ENCODE measurements around the gene NR3C2.

The NR3C2 gene

GRCh38 chr4:148263127-148263526 is 179.1 kb downstream of the NR3C2 start:
- no peak for DNase-seq (ENCODE audit: low spot score)

DNA sequence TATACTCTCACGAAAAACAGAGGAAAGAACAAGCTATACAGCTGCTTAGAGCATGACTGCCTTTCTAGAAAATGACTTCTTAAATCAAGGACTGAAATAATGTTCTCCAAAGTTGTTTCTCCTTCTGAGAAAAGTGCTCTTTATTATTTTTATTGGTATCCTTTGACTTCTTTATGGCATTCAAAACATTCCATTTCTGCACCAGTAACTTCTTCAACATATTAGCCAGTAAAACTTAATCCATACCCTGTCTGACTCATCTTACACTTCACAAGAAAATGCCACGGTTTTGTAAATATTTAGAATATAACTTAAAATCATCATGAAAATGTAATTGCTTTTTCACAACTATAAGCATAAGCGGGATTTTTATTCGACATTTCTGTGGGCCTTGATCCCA is 180.4 kb downstream of the NR3C2 start:
- DNase-seq (ENCODE audit: low spot score): no peak

DNA sequence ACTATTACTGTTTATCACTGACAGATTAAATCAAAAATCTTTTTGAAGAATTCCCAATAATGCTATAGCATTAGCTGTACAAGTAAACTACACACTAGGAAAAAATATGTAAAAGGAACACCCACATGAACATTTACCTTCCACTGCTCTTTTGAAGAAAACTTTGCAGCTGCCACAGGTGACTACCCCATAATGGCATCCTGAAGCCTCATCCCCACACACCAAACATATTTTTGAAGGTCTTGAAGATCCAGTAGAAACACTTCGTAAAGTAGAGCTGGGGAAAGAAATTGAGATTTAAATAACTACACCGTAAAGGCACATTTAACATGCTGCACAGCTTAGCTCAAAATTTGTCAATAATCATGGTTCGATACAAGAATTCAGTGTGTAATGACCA is 182.4 kb downstream of the NR3C2 start:
- no peak for DNase-seq (ENCODE audit: low spot score)

GRCh38 chr4:148258535-148258934 is 183.7 kb downstream of the NR3C2 start:
- no peak for DNase-seq (ENCODE audit: low spot score)

DNA sequence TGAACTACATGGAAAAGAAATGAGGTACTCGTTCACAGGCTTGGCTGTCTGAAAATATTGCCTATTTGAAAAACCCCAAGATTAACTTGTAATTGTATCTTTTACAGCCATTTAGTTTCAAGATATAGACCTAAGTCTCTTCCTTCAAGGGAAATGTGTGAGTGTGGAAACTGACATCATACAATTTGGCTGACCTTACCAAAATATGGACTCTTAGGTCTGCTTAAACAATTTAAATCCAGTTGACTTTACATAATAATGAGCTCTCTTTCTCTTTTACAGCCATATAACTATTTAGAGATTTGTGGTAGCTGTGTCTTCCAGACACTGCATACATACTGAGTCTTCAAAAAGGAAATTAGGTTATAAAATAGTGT is 186.9 kb downstream of the NR3C2 start:
- no peak for DNase-seq (ENCODE audit: low spot score)

DNA sequence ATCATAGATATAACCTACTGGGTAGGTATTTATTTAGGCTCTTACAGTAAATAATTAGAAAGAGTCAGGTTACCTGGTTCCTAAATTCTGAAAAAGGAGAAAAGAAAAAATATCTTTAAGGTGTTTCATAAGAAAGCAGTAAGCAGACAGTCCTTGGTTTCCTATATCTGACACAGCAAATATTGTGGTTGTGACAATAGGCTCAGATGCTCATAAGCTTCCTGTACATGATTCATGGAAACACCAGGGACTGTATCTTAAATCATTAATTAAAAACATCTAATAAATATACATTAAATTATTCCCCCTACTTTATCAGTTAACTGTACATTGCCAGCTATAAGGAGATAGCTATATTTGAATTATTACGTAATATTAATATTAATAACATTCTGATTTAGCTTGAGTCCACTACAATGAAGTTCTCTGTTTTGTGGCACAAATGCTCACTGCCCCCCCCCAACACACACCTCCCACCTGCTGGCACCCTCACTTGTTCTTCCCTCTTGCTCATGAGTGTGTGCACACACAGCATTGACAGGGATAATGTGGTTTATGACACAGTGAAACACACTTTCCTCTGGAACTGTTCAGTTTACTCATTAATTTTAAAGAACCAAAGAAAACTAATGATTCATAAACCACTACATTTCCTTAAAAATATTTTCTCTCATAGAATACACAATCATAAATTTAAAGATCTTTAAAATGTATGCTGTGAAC is 187.4 kb downstream of the NR3C2 start:
- no peak for DNase-seq (ENCODE audit: low spot score)

DNA sequence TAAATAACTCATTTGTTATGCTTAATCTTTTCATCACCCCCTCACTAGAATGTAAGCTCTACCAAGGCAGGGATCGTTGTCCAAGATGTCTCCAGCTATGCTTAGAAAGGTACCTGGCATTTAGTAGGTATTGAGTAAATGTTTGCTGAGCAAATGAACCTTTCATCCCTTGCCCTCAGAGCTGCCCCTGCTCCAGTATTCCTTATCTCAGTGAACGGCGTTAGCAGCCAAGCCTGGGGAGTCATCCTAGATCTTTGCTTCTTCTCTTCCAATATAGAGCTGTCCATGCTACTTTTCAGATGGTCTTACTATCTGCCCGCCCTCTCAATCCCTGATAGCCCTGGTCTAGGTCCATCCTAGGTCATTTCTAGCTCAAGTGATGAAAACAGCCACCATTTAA is 188.4 kb downstream of the NR3C2 start:
- DNase-seq (ENCODE audit: low spot score): no peak

DNA sequence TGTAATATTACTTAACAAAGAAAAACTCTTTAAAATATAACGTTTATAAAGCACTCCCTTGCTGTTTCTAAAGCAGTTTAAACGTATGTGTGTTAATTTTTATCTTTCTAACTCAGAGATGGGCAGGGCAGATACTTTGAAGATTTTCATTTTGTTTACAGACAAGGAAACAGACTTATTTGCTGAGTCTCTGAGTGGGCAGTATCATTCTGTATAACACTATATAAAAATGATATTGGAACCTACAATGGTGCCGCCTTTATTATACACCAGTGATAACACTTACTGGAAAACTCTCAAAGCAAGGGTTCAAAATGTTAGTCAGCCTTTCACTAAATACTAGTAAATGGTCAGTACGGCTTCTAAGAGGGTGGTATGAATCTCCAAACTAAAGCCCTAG is 193.4 kb downstream of the NR3C2 start:
- no peak for DNase-seq (ENCODE audit: low spot score)

DNA sequence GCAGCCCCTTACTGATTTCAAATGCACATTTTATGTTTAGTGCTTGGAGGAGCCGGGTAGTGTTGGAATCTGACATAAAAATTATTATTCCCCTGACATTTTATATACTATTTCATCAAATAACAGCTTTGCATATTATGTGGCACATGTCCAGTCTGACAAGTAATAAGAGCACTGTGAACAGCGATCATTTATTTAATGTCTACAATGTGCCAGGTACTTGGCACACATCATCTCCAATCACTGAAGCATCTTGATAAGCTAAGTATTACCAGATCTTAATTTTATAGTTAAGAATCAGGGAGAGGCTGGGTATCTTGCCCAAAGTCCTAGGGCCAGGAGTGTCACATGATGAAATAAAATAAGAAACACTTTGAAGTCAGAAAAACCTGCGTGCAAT is 197.2 kb downstream of the NR3C2 start:
- no peak for DNase-seq (ENCODE audit: low spot score)

DNA sequence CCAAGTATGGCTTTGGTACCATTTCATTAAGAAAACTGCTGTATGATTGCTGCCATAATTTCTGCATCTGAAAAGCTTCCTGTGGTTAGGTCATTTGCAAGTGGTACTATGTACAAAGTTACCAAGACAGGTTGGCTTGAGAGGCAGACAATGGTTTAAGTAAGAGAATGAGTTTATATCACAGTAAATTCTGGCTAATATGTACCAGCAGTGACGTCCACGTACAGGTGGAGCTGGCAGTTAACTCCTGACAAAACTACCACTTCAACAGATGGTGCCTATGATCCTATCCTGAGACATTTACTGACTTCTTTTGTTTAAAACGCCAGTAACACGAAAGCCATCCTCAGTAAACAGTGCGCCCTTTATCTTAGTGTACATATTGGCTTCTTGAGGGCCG is 198.4 kb downstream of the NR3C2 start:
- no peak for DNase-seq (ENCODE audit: low spot score)

DNA sequence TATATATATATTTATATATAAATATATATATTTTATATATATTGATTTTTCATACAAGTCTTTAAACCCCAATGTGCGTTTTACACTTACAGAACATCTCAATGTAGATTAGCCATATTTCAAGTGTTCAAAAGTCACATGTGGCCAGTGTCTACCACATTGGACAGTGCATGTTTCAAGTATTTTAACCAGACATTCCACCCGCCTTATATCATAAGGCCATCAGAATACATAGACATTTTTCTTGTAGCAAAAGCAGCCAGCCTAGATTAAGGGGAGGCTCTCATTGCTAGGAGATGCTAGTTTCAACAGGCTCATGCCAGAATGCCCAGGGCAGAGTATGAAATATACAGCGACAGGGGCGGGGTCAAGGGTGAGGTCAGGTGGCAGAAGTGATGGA is 202.0 kb downstream of the NR3C2 start:
- peak; percentile 10 for DNase-seq (ENCODE audit: low spot score)

- no peak for DNase-seq (ENCODE audit: low spot score)
Observed at GRCh38 chr4:148239494-148239985, 202.7 kb downstream of the NR3C2 start.

DNA sequence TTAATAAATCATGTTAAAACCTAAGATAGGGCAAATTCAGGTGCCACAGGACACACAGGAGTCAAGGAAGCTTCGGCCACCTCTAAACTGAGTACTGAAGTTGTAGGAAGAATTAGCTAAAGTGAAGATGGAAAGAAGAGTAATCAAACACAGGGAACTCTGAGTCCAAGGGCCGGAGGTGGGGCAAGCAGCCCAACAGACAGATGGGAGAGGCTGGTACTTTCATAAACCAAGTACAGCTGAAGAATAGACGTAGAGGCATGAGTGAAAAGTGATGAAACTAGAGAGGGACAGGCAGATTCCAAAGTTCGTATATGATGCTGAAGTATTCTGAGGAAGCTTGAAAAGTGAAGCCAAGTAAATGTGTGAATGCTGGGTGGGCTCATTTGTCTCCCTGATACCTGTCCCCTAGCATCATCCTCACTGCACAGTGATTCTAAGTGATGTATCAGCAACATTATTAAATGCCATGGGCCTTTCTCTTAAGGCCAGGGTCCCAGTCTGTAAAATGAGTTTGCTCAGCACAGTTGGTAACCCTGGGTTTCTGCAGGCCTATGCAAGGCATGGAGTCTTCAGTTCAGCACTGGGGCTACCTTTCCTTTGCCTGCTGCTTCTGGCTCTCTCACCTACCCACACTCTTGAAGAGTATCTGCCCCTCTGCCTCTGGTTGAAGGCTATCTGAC is 203.3 kb downstream of the NR3C2 start:
- DNase-seq (ENCODE audit: low spot score): no peak

- peak; percentile 16 for DNase-seq (ENCODE audit: low spot score)
Observed at GRCh38 chr4:148238086-148238485, 204.1 kb downstream of the NR3C2 start.

DNA sequence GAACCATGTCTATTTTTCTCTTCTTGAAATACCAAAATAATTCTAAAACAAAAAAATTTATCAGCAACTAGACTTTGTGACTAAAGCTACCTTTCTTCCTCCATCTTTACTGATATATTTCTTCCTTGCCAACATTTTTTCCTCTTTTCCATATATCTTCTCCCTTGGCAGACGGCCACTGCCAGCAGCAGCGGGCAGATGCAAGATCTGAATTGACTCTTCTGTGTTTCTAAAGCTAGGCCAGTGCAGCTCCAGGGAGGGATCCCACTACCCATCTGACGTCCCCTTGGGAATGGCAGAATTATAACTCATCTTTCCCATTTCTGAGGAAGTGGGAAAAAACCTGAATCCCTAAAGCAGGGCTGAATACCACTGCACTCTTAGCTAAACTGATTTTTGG is 206.4 kb downstream of the NR3C2 start:
- no peak for DNase-seq (ENCODE audit: low spot score)

- DNase-seq (ENCODE audit: low spot score): no peak
Observed at GRCh38 chr4:148229798-148230197, 212.4 kb downstream of the NR3C2 start.

GRCh38 chr4:148229028-148229427 is 213.2 kb downstream of the NR3C2 start:
- no peak for DNase-seq (ENCODE audit: low spot score)

DNA sequence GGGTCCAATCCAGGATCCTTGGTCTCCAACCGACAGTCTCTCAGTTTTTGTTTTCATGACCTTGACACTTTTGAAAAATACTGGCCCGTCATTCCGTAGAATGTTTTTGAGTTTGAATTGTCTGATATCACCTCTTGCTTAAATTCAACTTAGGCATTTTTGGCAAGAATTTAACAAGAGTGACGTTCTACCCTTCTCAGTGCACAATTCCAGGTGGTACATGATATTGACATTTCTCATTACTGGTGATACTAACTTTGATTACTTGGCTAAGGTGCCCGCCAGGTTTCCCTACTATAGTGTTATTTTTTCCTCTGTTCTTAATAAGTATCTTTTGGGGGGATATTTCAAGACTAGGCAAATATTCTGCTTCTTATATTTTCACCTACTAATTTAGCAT is 215.1 kb downstream of the NR3C2 start:
- DNase-seq (ENCODE audit: low spot score): no peak

GRCh38 chr4:148226341-148226740 is 215.9 kb downstream of the NR3C2 start:
- no peak for DNase-seq (ENCODE audit: low spot score)

- no peak for DNase-seq (ENCODE audit: low spot score)
Observed at GRCh38 chr4:148225639-148226038, 216.6 kb downstream of the NR3C2 start.

DNA sequence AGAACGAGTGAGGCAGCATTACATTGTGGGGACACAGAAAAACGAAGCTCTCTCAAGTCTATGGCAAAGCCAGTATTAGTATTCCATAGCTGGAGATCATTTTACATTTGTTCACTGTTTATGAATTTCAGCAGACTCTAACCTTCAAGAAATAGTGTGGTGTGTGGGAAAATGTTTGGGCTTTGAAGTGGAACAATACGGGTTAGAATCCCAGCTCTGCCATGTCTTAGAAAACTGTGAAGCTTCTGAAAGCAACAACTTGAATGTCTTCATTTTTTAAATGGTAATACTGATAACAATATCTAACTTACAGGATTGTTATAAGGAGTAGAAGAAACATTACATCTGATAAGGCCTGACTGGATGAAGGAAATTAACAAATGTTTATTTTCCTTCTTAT is 217.7 kb downstream of the NR3C2 start:
- no peak for DNase-seq (ENCODE audit: low spot score)

DNA sequence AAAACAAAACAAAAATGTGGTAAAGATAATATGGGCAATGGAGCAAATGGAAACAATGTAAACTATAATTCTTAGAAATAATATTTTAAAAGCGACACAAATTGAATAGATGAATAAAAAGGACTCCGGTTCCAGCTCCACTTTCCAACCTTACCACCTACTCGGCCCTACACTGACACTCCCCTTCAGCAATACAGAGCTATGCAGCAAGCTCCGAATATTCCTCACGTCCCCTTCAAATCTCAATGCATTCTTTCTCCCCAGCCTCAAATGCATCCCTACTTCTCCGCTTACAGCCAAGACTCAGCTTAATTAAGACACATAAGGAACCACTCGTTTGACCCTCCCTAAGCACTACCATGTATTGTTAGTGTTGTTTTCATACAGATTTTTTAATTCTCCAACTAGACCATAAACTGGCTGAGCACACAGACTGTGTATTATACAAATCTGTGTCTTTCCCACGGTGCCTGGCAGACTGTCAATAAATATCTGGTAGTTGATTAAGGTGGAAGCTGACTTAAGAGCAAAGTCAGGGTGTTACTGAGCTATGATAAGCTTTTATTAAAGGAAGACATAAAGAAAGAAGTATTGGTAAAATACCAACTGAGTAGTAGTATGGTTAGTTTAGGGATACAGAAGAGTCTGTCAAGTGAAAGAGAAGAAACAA is 219.1 kb downstream of the NR3C2 start:
- no peak for DNase-seq (ENCODE audit: low spot score)

Data from AG20443 (cell line).